Panc1 (cell line): ENCODE results near the gene AP1G2.

ENCODE experiments used
- POLR2AphosphoS5 ChIP-seq: IDR thresholded peaks from 2 replicates; pipeline ENCODE4 v1.6.1; 2012; ENCODE audit warnings: mild to moderate bottlenecking, low read depth, low read length, moderate library complexity
- SIN3A ChIP-seq: IDR thresholded peaks from 2 replicates; pipeline ENCODE4 v1.6.1; 2012; ENCODE audit warnings: low read depth, mild to moderate bottlenecking, low read length, moderate library complexity, borderline replicate concordance; ENCODE audit not compliant: insufficient read depth
- TF ChIP-seq, protein P1 (sequence below): fragments of 450-650 bp; IDR thresholded peaks from 2 replicates; pipeline ENCODE4 v1.5.1; 2017; ENCODE audit warnings: mild to moderate bottlenecking

DNA sequence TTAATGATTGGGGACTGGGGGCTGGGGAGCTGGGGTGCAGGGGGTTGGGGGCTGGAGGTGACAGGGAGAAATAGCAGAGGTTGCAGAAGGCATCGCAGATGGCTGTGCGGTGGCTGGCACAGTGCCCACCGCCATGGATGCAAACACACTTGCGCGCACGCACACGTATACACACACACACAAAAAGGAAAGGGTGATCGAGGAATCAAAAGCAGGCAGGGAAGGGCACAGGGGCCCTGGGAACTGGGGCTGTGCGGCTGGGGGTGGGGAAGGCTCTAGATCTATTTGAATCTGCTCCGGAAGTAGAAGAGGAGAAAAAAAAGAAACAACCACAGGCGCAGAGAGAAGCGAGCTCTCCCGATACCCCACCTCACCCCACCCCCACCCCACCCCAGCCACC, 55.4 kb downstream of the AP1G2 start:
- TF ChIP-seq, protein P1, sequence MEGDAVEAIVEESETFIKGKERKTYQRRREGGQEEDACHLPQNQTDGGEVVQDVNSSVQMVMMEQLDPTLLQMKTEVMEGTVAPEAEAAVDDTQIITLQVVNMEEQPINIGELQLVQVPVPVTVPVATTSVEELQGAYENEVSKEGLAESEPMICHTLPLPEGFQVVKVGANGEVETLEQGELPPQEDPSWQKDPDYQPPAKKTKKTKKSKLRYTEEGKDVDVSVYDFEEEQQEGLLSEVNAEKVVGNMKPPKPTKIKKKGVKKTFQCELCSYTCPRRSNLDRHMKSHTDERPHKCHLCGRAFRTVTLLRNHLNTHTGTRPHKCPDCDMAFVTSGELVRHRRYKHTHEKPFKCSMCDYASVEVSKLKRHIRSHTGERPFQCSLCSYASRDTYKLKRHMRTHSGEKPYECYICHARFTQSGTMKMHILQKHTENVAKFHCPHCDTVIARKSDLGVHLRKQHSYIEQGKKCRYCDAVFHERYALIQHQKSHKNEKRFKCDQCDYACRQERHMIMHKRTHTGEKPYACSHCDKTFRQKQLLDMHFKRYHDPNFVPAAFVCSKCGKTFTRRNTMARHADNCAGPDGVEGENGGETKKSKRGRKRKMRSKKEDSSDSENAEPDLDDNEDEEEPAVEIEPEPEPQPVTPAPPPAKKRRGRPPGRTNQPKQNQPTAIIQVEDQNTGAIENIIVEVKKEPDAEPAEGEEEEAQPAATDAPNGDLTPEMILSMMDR = no peak
- no peak for TF ChIP-seq POLR2AphosphoS5
- TF ChIP-seq SIN3A = no peak
